ENCODE data around the gene EPB41L4A.

EPB41L4A gene

GRCh38 chr5:112353678-112354077 lies 65.4 kb downstream of the EPB41L4A start:
- DNase-seq (ENCODE audit: low read depth in 2 of 2), result no peak

- DNase-seq (ENCODE audit: low read depth in 2 of 2), result no peak
Observed at GRCh38 chr5:112351225-112351624, 67.9 kb downstream of the EPB41L4A start.

- no peak for DNase-seq (ENCODE audit: low read depth in 2 of 2)
Observed at GRCh38 chr5:112350626-112351025, 68.5 kb downstream of the EPB41L4A start.

- no peak for DNase-seq (ENCODE audit: low read depth in 2 of 2)
Observed at GRCh38 chr5:112349371-112349770, 69.7 kb downstream of the EPB41L4A start.

GRCh38 chr5:112348915-112349314 lies 70.2 kb downstream of the EPB41L4A start:
- no peak for DNase-seq (ENCODE audit: low read depth in 2 of 2)

- no peak for DNase-seq (ENCODE audit: low read depth in 2 of 2)
Observed at GRCh38 chr5:112348387-112348786, 70.7 kb downstream of the EPB41L4A start.

- DNase-seq (ENCODE audit: low read depth in 2 of 2), result no peak
Observed at GRCh38 chr5:112346411-112347044, 72.5 kb downstream of the EPB41L4A start.

GRCh38 chr5:112344540-112344939 lies 74.5 kb downstream of the EPB41L4A start:
- DNase-seq (ENCODE audit: low read depth in 2 of 2), result no peak

- DNase-seq (ENCODE audit: low read depth in 2 of 2), result no peak
Observed at GRCh38 chr5:112342389-112342788, 76.7 kb downstream of the EPB41L4A start.

GRCh38 chr5:112339761-112340160 lies 79.3 kb downstream of the EPB41L4A start:
- no peak for DNase-seq (ENCODE audit: low read depth in 2 of 2)

- no peak for DNase-seq (ENCODE audit: low read depth in 2 of 2)
Observed at GRCh38 chr5:112338681-112339337, 80.3 kb downstream of the EPB41L4A start.

- no peak for DNase-seq (ENCODE audit: low read depth in 2 of 2)
Observed at GRCh38 chr5:112333331-112333781, 85.7 kb downstream of the EPB41L4A start.

- no peak for DNase-seq (ENCODE audit: low read depth in 2 of 2)
Observed at GRCh38 chr5:112331892-112332291, 87.2 kb downstream of the EPB41L4A start.

GRCh38 chr5:112329419-112330090 lies 89.5 kb downstream of the EPB41L4A start:
- no peak for DNase-seq (ENCODE audit: low read depth in 2 of 2)

GRCh38 chr5:112323166-112323565 lies 95.9 kb downstream of the EPB41L4A start:
- DNase-seq (ENCODE audit: low read depth in 2 of 2), result no peak

GRCh38 chr5:112320408-112320807 lies 98.7 kb downstream of the EPB41L4A start:
- no peak for DNase-seq (ENCODE audit: low read depth in 2 of 2)

GRCh38 chr5:112318346-112318745 lies 100.7 kb downstream of the EPB41L4A start:
- no peak for DNase-seq (ENCODE audit: low read depth in 2 of 2)

GRCh38 chr5:112317866-112318265 lies 101.2 kb downstream of the EPB41L4A start:
- no peak for DNase-seq (ENCODE audit: low read depth in 2 of 2)

- no peak for DNase-seq (ENCODE audit: low read depth in 2 of 2)
Observed at GRCh38 chr5:112316731-112317130, 102.3 kb downstream of the EPB41L4A start.

- DNase-seq (ENCODE audit: low read depth in 2 of 2), result no peak
Observed at GRCh38 chr5:112316006-112316405, 103.1 kb downstream of the EPB41L4A start.

- DNase-seq (ENCODE audit: low read depth in 2 of 2), result no peak
Observed at GRCh38 chr5:112312295-112313275, 106.5 kb downstream of the EPB41L4A start.

- DNase-seq (ENCODE audit: low read depth in 2 of 2), result no peak
Observed at GRCh38 chr5:112310746-112311145, 108.3 kb downstream of the EPB41L4A start.
